ENCODE measurements around the gene LHFPL2.

LHFPL2 gene

GRCh38 chr5:78549043-78549442 lies 99.5 kb downstream of the LHFPL2 start:
- peaks cover 2% of the 10 kb centered on the region for H3K4me1 ChIP-seq (ENCODE audit: control insufficient read depth, low read depth, low read length)
- no peak for DNase-seq

DNA sequence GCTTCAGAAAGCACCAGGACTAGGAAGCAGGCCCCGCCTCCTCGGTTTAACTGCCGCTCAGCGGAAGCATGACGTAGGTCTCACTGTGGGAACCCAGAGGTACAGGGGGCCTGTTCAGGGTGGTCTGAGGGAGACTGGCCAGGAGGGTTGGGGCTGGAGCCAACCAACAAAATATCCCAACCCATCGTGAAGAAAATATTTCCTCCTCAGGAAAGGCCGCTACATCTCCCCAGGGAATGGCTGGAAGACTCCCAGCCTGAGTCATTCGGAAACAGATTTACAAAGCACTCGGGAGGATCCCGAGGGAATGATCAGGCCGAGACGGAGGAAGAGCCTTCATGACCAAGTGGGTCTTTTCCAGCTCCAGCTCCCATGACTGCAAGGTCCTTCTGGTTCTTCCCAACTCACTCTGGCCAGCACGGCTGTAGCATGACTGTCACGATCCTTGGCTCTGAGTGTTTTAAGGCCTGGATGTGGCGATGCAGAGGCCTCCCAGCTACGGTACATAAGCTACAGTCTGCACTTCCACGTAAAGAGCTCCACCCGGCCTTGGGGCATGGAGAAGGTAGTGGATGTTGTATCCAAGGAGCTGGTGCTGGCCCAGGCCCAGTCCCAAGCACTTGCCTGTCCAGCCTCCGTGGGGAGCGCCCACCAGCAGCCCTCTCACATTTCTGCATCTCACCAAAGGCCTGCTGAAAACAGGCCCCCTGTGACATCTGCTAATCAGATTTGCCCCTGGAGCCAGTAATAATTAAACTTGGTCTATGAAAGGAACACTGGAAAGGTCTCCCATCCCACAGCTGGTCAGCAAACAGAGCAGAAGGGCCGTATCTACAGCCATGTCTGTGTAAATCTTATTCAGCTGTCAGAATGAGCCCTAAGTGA lies 100.6 kb downstream of the LHFPL2 start:
- no peak overlapping the region for H3K27ac ChIP-seq (ENCODE audit: low read depth, low read length)
- no peak overlapping the region for H3K23ac ChIP-seq (ENCODE audit: low read length)
- no CpG with 5 or more reads among the region's 21 CpGs for WGBS (ENCODE audit: extremely low coverage, insufficient coverage, low lambda C conversion rate)
- H3K9ac ChIP-seq (ENCODE audit: low read length) = no peak overlapping the region
- no peak overlapping the region for H3K4me2 ChIP-seq (ENCODE audit: low read length)
- H2BK120ac ChIP-seq (ENCODE audit: low read depth, low read length) = no peak overlapping the region
- no peak overlapping the region for H3K4ac ChIP-seq (ENCODE audit: low read depth, low read length)
- no peak overlapping the region for H4K8ac ChIP-seq (ENCODE audit: low read depth, low read length)
- H4K5ac ChIP-seq (ENCODE audit: low read length) = no peak overlapping the region
- H3K4me1 ChIP-seq (ENCODE audit: control insufficient read depth, low read depth, low read length) = peaks cover 2% of the 10 kb centered on the region
- no peak overlapping the region for H2BK5ac ChIP-seq (ENCODE audit: low read length)
- H3K4me3 ChIP-seq (ENCODE audit: low read length) = no peak overlapping the region
- H3K36me3 ChIP-seq (ENCODE audit: control insufficient read depth, insufficient read depth, low read length) = no peaks in the 10 kb centered on the region
- DNase-seq = no peak
- H3K18ac ChIP-seq (ENCODE audit: low read length) = no peak overlapping the region
- no peaks in the 10 kb centered on the region for H3K27me3 ChIP-seq (ENCODE audit: insufficient read depth, low read length, poor library complexity)
- H2AK5ac ChIP-seq (ENCODE audit: low read length) = no peak overlapping the region
- H3K56ac ChIP-seq (ENCODE audit: low read length) = no peak overlapping the region
- no peaks in the 10 kb centered on the region for H3K79me2 ChIP-seq (ENCODE audit: control insufficient read depth, insufficient read depth, low read length)
- peaks cover 4% of the 10 kb centered on the region for H3K79me1 ChIP-seq (ENCODE audit: low read length)
- H2BK15ac ChIP-seq (replicated peaks; ENCODE audit: low read depth) = no peak overlapping the region

More at GRCh38 chr5:78549043-78549442, 99.5 kb downstream of the LHFPL2 start:
- no peaks in the 10 kb centered on the region for H3K27me3 ChIP-seq (ENCODE audit: insufficient read depth, low read length, poor library complexity)
- no peak overlapping the region for H3K4me3 ChIP-seq (ENCODE audit: low read length)
- H2BK5ac ChIP-seq (ENCODE audit: low read length) = no peak overlapping the region
- H3K9ac ChIP-seq (ENCODE audit: low read length) = no peak overlapping the region
- no peak overlapping the region for H3K27ac ChIP-seq (ENCODE audit: low read depth, low read length)
- H3K18ac ChIP-seq (ENCODE audit: low read length) = no peak overlapping the region
- no peak overlapping the region for H3K23ac ChIP-seq (ENCODE audit: low read length)
- H3K4ac ChIP-seq (ENCODE audit: low read depth, low read length) = no peak overlapping the region
- no peaks in the 10 kb centered on the region for H3K79me1 ChIP-seq (ENCODE audit: low read length)
- no peak overlapping the region for H2BK15ac ChIP-seq (replicated peaks; ENCODE audit: low read depth)
- no CpG with 5 or more reads among the region's 5 CpGs for WGBS (ENCODE audit: extremely low coverage, insufficient coverage, low lambda C conversion rate)
- no peak overlapping the region for H3K4me2 ChIP-seq (ENCODE audit: low read length)
- H4K8ac ChIP-seq (ENCODE audit: low read depth, low read length) = no peak overlapping the region
- no peaks in the 10 kb centered on the region for H3K79me2 ChIP-seq (ENCODE audit: control insufficient read depth, insufficient read depth, low read length)
- no peak overlapping the region for H3K56ac ChIP-seq (ENCODE audit: low read length)
- no peak overlapping the region for H2AK5ac ChIP-seq (ENCODE audit: low read length)
- no peaks in the 10 kb centered on the region for H3K36me3 ChIP-seq (ENCODE audit: control insufficient read depth, insufficient read depth, low read length)
- no peak overlapping the region for H2BK120ac ChIP-seq (ENCODE audit: low read depth, low read length)
- no peak overlapping the region for H4K5ac ChIP-seq (ENCODE audit: low read length)

- no peak overlapping the region for H3K23ac ChIP-seq (ENCODE audit: low read length)
- no peaks in the 10 kb centered on the region for H3K79me2 ChIP-seq (ENCODE audit: control insufficient read depth, insufficient read depth, low read length)
- no peaks in the 10 kb centered on the region for H3K36me3 ChIP-seq (ENCODE audit: control insufficient read depth, insufficient read depth, low read length)
- no peak overlapping the region for H3K18ac ChIP-seq (ENCODE audit: low read length)
- no peak overlapping the region for H2BK120ac ChIP-seq (ENCODE audit: low read depth, low read length)
- peaks cover 4% of the 10 kb centered on the region for H3K79me1 ChIP-seq (ENCODE audit: low read length)
- H3K4me3 ChIP-seq (ENCODE audit: low read length) = no peak overlapping the region
- no peak overlapping the region for H4K8ac ChIP-seq (ENCODE audit: low read depth, low read length)
- no peaks in the 10 kb centered on the region for H3K27me3 ChIP-seq (ENCODE audit: insufficient read depth, low read length, poor library complexity)
- no peak overlapping the region for H2AK5ac ChIP-seq (ENCODE audit: low read length)
- no peak overlapping the region for H2BK5ac ChIP-seq (ENCODE audit: low read length)
- no peak for DNase-seq
- H2BK15ac ChIP-seq (replicated peaks; ENCODE audit: low read depth) = no peak overlapping the region
- no CpG with 5 or more reads among the region's 5 CpGs for WGBS (ENCODE audit: extremely low coverage, insufficient coverage, low lambda C conversion rate)
- no peak overlapping the region for H3K56ac ChIP-seq (ENCODE audit: low read length)
- no peak overlapping the region for H3K4me2 ChIP-seq (ENCODE audit: low read length)
- H3K4me1 ChIP-seq (ENCODE audit: control insufficient read depth, low read depth, low read length) = peaks cover 4% of the 10 kb centered on the region
- H4K5ac ChIP-seq (ENCODE audit: low read length) = no peak overlapping the region
- no peak overlapping the region for H3K4ac ChIP-seq (ENCODE audit: low read depth, low read length)
- no peak overlapping the region for H3K27ac ChIP-seq (ENCODE audit: low read depth, low read length)
- no peak overlapping the region for H3K9ac ChIP-seq (ENCODE audit: low read length)
Observed at GRCh38 chr5:78547183-78547582, 101.4 kb downstream of the LHFPL2 start.

DNA sequence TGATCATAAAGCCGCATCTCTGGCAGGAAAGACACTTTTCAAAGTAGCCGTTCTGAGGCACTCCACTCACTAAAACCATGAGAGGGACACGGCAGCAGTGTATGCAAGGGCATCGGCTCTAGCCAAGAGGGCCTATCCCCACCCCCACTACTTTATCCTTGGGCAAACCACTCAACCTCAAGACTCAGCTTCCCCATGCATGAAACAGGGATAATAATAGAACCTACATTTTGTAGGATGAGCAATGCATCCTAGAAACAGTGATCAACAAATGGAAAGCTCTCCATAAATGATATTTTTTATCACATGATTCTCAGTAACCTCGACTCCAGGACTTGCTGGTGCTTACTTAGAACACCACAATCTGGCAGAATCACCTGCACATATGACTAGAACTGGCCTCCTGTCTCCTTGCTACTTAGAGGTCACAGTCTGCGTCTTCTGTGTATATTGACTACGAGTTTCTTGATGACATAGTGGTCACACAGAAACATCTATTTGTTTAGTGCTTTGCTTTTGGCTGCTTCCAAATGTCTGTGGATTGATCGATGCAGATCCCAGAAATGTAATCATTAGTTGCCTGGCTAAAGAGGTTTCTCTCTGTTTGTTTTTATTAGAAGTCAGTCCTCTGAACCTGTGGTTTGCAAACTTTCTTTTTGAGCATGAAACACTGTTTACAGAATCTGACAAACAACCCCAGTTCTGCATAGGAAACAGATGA lies 102.1 kb downstream of the LHFPL2 start:
- no peak overlapping the region for H3K4ac ChIP-seq (ENCODE audit: low read depth, low read length)
- H3K18ac ChIP-seq (ENCODE audit: low read length) = no peak overlapping the region
- H3K27me3 ChIP-seq (ENCODE audit: insufficient read depth, low read length, poor library complexity) = no peaks in the 10 kb centered on the region
- H2AK5ac ChIP-seq (ENCODE audit: low read length) = no peak overlapping the region
- peaks cover 4% of the 10 kb centered on the region for H3K4me1 ChIP-seq (ENCODE audit: control insufficient read depth, low read depth, low read length)
- no CpG with 5 or more reads among the region's 8 CpGs for WGBS (ENCODE audit: extremely low coverage, insufficient coverage, low lambda C conversion rate)
- H3K4me3 ChIP-seq (ENCODE audit: low read length) = no peak overlapping the region
- H3K79me1 ChIP-seq (ENCODE audit: low read length) = peaks cover 4% of the 10 kb centered on the region
- no peaks in the 10 kb centered on the region for H3K79me2 ChIP-seq (ENCODE audit: control insufficient read depth, insufficient read depth, low read length)
- DNase-seq = no peak
- H4K8ac ChIP-seq (ENCODE audit: low read depth, low read length) = no peak overlapping the region
- H3K4me2 ChIP-seq (ENCODE audit: low read length) = no peak overlapping the region
- no peak overlapping the region for H3K27ac ChIP-seq (ENCODE audit: low read depth, low read length)
- no peak overlapping the region for H4K5ac ChIP-seq (ENCODE audit: low read length)
- no peaks in the 10 kb centered on the region for H3K36me3 ChIP-seq (ENCODE audit: control insufficient read depth, insufficient read depth, low read length)
- no peak overlapping the region for H3K23ac ChIP-seq (ENCODE audit: low read length)
- H2BK5ac ChIP-seq (ENCODE audit: low read length) = no peak overlapping the region
- no peak overlapping the region for H2BK120ac ChIP-seq (ENCODE audit: low read depth, low read length)
- H2BK15ac ChIP-seq (replicated peaks; ENCODE audit: low read depth) = no peak overlapping the region
- no peak overlapping the region for H3K9ac ChIP-seq (ENCODE audit: low read length)
- no peak overlapping the region for H3K56ac ChIP-seq (ENCODE audit: low read length)

DNA sequence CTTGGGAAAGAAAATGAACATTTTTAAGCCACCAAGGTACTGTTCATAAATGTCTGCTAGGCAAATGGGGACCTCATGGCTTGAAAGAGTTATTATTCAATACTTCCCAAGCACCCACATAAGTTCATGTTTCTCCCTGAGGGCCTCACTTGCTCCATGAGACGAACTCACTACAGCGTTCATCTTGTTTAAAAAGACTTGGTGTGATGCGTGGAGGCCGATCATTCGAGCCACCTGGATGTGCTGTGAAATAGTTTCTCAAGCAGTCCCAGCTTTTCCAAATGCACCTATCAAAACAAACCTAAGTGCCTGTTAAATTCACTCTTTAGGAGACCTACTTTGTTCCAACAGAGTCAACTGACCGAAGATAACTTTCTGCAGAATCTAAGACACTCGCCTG lies 103.2 kb downstream of the LHFPL2 start:
- H3K79me1 ChIP-seq (ENCODE audit: low read length) = peaks cover 4% of the 10 kb centered on the region
- no peak overlapping the region for H3K4ac ChIP-seq (ENCODE audit: low read depth, low read length)
- no CpG with 5 or more reads among the region's 7 CpGs for WGBS (ENCODE audit: extremely low coverage, insufficient coverage, low lambda C conversion rate)
- no peak for DNase-seq
- H4K8ac ChIP-seq (ENCODE audit: low read depth, low read length) = no peak overlapping the region
- no peaks in the 10 kb centered on the region for H3K36me3 ChIP-seq (ENCODE audit: control insufficient read depth, insufficient read depth, low read length)
- no peak overlapping the region for H3K4me3 ChIP-seq (ENCODE audit: low read length)
- H2AK5ac ChIP-seq (ENCODE audit: low read length) = no peak overlapping the region
- H3K27ac ChIP-seq (ENCODE audit: low read depth, low read length) = no peak overlapping the region
- H3K23ac ChIP-seq (ENCODE audit: low read length) = no peak overlapping the region
- no peak overlapping the region for H2BK5ac ChIP-seq (ENCODE audit: low read length)
- H2BK120ac ChIP-seq (ENCODE audit: low read depth, low read length) = no peak overlapping the region
- H3K18ac ChIP-seq (ENCODE audit: low read length) = no peak overlapping the region
- no peak overlapping the region for H3K9ac ChIP-seq (ENCODE audit: low read length)
- no peaks in the 10 kb centered on the region for H3K79me2 ChIP-seq (ENCODE audit: control insufficient read depth, insufficient read depth, low read length)
- no peak overlapping the region for H3K56ac ChIP-seq (ENCODE audit: low read length)
- no peak overlapping the region for H4K5ac ChIP-seq (ENCODE audit: low read length)
- peaks cover 4% of the 10 kb centered on the region for H3K4me1 ChIP-seq (ENCODE audit: control insufficient read depth, low read depth, low read length)
- no peaks in the 10 kb centered on the region for H3K27me3 ChIP-seq (ENCODE audit: insufficient read depth, low read length, poor library complexity)
- no peak overlapping the region for H2BK15ac ChIP-seq (replicated peaks; ENCODE audit: low read depth)
- no peak overlapping the region for H3K4me2 ChIP-seq (ENCODE audit: low read length)
